GM18951 (cell line): ENCODE data around the gene CREB3L2.

Experiments used
- POLR2A ChIP-seq: IDR thresholded peaks from 4 replicates; pipeline ENCODE4 v1.6.1; 2011; ENCODE audit warnings: mild to moderate bottlenecking; ENCODE audit not compliant: insufficient read length, insufficient read depth; ENCODE audit errors: extremely low read depth
- in situ Hi-C: fragments of 300-500 bp; cut with MboI; formaldehyde crosslinking; loops from one replicate; pipeline ENCODE4 v1.12.0; 2022; ENCODE audit warnings: low sequenced_read_pairs, mixed read lengths, inconsistent platforms; ENCODE audit not compliant: unreplicated experiment

Gene CREB3L2

DNA sequence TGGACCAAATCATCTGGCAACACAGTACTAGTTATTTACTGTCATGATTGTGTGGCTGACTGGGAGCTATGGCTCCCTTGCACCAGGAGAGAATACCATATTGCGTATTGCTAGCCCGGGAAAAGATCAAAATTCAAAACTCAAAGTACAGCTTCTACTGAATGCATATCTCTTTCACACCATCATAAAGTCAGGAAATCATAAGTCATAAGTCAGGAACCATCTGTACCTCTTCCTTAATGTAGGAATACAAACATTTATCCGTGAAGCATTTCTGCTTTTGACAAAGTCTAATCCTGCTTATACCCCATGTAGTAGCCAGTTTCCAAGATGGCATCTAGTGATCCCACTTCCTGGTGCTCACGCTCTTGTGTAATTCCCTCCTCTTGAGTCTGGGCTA lies 2.2 kb upstream of the CREB3L2 start:
- TF ChIP-seq POLR2A, result no peak

DNA sequence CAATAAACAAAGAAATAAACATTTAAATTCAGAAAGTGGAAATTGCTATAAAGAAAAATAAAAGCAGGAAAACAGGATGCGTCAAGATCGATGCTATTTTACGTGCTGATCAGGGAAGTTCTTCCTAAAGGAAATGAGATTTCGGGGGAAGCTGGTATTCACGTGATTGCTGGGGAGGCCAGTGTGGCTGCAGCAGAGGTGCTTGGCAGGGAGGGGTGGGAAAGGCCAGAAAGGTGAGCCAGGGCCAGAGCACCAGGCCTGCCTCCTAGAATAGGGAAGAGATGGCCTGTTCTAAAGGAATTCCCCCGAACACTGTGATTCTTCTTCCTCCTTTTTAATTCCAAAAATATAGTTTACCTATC lies 923 bp upstream of the CREB3L2 start:
- TF ChIP-seq POLR2A, result no peak
- in situ Hi-C loops, result no loop called here

More for the DNA sequence above, 2.2 kb upstream of the CREB3L2 start:
- in situ Hi-C loops, result no loop called here

DNA sequence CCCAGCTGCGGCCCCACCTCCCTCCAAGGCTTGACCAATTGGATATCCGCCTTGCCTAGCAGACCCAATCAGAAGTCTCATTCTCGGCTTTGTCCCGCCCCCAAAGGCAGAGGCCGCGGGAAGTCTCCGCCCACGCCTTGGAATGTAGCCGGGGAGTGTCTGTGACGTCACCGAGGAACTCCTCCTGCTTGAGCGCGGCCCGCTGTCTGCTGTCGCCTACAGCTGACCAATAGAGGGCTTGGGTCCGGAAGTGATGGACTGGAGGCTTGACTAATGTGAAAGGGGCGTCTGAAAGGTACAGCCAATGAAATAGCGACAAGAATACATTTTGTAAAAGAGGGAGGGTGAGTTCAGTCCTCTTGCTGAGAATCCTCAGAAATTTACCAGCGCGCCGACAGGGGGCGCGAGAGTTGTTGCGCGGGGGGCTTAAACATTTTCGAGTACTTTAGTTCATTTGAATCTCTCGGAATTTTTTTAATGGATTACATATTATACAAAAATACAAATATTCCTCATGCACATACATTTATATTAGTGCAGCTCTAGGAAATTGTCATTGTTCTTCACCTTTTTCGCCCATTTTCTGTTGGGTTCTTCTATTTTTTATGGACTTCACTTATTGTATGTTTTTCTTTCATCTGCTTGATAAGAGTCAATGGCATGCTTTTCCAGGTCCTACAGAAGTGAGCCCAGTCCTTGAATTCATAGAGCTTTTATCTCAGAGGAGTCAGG lies 376 bp upstream of the CREB3L2 start:
- in situ Hi-C loops, result no loop called here
- no peak for TF ChIP-seq POLR2A

DNA sequence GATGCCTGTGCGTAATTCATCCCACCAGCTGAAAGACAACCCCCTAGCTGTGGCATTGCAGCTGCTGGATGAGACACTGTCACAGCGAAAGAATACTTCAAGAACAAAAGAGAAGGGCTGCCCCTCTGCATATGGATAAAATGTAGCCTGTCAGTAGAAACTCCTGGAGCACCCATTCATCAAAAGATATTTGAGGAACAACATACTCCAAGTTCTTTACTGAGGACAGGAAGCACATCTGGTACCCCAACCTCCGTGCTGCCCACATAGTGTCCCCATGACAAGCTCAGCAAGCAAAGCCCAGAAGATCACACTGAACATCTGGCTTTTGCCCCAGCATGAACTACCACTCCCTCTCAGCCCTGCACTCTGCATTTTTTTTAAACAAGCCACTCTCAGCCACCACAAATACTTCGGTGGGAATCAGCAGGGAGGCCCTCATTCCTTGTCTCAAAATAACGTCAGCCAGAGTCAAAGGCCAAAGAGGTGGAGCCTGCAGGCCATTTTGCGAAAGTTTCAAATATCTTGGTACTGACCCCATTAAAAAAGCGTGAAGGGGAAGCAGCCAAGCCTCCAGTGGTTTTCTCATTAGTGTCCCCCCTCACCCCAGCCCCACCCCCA lies 1.7 kb downstream of the CREB3L2 start:
- in situ Hi-C loops, result no loop called here
- peak; percentile 19 for TF ChIP-seq POLR2A

DNA sequence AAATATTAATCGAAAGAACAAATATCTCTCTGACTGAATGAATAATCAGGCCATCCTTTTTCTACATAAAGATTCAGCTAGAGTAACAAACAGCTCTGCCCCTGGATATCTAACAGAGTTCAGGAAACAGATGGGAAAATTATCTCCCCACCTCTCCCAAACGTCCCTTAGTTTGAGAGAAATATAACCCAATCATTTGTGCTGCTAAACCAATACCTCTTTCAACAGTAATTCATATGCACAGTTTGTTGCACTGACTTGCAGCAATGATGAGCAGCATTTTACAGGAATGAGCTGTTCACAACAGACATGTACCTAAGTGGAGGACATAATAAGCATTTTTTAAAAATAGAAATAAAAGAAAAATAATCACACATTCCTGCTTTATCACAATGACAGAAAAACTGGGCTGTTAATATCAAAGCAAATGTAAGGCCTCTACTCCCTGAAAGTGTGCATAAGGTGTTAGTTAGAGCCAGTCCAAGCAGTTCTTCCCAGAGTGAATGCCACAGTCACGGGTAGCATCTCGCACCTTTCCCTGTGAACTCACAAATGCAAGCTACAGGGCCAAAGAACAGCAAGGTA lies 2.3 kb downstream of the CREB3L2 start:
- in situ Hi-C loops, result no loop called here

DNA sequence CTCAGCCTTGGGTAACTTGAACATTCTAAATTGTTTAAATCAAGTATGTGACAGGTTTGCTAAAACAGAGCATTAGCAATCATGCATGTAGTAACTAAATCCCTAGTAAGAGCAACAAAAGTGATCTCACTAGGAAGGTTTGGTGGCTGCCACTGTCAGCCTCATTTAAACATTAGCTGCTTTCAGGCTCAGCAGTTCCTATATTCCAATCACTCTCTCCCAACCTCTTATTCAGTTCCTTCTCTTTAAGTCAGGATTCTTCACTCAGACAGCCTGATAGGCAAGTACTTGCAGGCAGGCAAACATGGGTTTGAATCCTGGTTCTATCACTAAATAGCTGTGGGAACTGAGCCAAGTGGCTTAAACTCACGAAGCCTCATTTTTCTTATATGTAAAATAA lies 3.6 kb downstream of the CREB3L2 start:
- TF ChIP-seq POLR2A, result no peak
- in situ Hi-C loops, result no loop called here

More for the DNA sequence above, 2.3 kb downstream of the CREB3L2 start:
- TF ChIP-seq POLR2A, result no peak

DNA sequence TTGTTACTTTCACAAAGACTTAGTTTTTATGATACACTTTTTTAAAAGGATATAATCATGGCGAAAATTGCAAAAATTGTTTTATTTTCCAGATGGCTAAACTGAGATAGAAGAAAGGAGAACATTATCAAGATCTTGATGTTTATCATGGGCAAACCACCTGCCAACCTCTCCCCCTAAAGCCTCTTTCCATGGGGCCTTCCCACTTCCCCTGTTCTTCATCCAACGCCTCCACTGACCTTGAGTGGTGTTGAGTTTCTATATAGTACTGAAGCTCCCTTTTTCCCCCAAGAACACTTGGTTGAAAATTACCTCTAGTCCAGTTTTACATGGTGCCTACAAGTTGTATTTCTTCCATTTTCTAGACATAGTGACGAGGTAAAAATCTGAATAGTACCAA lies 5.0 kb downstream of the CREB3L2 start:
- no peak for TF ChIP-seq POLR2A
- in situ Hi-C loops, result no loop called here

DNA sequence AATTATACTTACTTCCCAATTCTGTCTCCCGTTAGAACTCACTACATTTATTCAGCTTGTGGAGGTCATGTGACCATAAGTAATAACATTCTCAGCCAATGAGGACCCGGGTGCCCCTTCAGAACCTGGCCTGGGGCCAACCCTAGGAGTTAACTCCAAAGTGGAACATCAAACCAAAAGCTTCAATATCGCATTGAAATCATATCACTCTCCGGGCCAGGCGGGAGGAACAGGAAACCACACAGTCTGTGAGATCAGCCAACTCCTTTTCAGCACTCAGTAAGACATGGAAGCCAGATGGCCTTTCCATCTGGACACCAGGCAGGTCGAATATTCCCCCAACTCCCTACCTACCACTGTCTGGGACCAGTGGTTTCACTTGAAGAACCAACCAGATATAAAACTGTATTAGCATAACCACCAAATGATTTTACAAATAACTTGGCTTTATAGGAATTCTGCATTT lies 5.5 kb downstream of the CREB3L2 start:
- in situ Hi-C loops, result no loop called here
- no peak for TF ChIP-seq POLR2A

DNA sequence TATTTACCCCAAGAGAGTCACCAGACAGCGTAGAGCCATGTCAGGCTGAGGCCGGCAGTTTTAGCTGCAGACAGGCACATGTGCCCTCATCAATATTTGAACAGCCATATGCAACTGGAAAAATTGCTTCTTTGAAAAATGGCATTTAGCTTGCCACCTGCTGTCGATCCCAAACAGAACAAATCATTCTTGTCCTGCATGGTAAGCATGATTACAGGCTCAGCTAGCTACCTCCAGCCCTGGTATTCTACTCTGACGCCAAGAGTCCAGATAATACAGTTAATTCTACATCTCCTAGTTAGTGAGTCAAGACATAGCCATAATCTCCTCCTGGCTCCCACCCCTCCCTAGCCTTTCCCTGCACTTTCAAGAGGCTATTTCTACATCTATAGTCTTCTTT lies 7.7 kb downstream of the CREB3L2 start:
- in situ Hi-C loops, result no loop called here
- no peak for TF ChIP-seq POLR2A

DNA sequence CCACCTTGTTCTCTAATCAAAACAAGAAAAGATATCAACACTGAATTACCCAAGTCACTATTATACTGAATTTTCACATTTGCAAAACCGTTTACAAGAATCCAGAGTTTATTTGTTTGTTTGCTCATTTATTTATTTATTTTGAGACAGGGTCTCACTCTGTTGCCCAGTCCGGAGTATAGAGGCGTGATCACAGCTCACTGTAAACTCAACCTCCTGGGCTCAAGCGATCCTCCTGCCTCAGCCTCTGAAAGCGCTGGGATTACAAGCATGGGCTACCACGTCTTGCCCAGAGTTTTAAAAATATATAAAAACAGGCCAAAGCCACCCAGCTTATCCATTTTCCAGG lies 8.5 kb downstream of the CREB3L2 start:
- in situ Hi-C loops, result no loop called here
- no peak for TF ChIP-seq POLR2A

DNA sequence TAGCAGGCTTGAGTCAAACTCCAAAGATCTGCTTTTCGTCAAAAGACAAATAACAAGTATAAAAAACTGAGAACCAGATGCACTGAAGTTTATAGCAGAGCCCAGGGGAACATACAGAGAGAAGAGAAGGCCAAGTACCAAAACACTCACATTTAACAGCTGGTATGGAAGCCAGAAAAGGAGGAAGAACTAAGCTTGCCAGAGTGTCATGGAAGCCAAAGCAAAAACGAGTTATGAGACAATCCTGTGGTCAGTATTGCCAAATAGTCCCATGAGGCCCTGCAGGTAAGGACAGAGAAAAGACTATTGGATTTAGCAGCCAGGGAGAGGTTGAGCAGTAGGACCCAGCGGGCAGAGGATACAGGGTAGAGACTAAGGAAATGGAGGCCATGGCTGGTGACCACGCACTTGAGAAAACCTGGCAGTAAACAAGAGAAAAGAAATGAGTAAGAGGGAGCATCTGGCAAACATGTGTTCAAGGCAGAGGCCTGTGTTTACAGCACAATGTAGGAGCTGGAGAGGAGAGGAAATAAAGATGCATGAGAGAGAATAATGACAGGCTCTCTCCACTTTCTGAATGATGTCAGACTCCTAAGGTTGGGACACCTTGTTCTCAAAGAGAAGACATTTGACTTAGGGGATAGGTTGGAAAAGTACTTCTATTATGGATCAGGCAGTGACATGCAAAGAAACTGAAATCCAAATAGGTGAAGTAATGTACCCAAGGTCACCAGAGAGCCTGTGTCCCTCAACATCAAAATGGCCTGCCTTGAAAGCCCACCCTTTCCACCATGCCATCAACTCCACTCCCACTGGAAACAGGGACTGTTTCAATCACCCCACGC lies 9.1 kb downstream of the CREB3L2 start:
- no peak for TF ChIP-seq POLR2A
- in situ Hi-C loops, result no loop called here

DNA sequence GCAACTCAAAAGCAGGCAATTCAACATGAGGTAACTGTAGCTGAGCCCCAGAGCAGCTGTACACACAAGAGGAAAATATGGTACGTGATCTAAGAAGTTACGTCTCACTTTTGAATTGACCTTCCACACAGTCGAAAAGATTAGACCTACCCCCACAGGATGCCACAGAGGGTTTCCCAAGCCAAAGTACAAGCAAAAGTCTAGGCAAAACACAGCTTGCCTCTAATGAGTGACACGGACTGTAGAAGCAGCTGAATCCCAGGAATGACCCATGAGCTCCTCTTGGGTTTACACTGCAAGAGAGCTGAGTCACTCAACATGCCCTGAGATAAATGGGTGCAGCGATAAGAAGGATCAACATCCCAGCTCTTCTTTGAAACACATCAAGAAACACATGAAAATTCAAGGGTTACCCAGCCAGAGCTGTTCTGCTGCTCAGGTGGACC lies 9.8 kb downstream of the CREB3L2 start:
- in situ Hi-C loops, result no loop called here
- TF ChIP-seq POLR2A, result no peak

DNA sequence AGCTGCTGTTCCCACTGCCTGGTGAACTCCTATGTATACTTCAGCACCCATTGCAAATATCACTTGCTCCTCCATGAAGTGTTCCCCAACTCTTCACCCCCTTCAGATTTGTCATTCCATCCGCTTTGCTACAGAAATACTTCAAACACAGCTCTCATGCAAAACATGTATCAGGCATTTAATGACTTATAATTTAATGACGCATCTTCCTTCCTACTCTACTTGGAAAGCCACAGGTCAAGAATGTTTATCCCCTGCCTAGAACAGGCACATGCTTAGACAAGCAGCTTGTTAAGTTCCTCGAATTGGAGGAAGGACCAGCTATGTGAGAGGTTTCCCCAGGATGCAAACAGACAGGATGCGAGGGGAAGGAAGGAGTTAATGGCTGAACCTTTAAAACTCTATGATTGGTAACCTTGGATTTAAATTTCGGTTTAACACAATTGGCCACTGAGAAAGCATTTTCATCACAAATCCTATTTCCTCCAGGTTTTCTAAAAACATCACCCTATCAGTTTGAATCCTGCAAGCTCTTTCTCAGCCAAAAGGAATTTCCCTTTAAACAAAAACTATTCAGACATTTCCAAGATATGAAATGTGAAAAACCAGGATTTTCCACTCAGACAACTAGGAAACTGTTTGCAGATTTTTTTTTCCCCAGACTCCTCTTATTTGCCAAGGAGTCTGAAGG lies 11.5 kb downstream of the CREB3L2 start:
- in situ Hi-C loops, result no loop called here
- TF ChIP-seq POLR2A, result no peak
